Measurements from ENCODE around the gene DOK7. TPM values are rescaled to one million over a fixed set of nuclear protein-coding genes. Genes with fewer than 3 reads are reported as not detected.
A peak's percentile ranks its signal among the peaks of the same experiment; 100 is the strongest.

DOK7 gene
- total RNA-seq, 1 experiment from 2014 or later, result 0.26 TPM

DNA sequence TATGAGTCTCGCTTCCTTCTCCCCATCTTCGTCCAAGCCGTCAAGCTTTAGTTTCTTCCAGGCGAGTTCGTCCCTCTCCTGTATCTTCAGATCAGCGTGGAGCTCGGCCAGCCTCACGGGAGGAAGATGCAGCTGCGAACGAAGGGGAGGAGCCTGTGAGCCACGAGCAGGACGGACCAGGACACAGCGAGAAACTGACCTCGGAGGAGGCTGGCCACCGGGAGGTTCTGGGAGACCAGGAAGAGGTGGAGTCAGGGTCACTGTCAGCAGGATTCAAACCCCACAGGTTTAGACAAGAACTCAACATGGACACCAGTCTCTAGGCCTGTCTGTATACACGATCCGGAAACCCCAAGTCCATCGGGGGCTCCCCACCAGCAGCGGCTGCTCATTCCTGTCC is 61.8 kb downstream of the DOK7 start:
- Mint-ChIP-seq H3K4me3 (no peak overlapping the region), H3K36me3 (ENCODE audit: insufficient read depth in 1 of 3, low read depth in 3 of 3) (peaks cover 19 to 57% (median 50%) of the 10 kb centered on the region in 3 experiments), H3K27ac (peak overlapping the region in 1 of 3 experiments; percentile 44; a peak in 1 of 7 replicates), H3K27me3 (ENCODE audit: low read depth) (no peaks in the 10 kb centered on the region; the same call in 1 of the 2 replicates), H3K4me1 (peaks cover 0 to 12% of the 10 kb centered on the region in 2 experiments; a peak in 2 of 4 replicates), H3K9me3 (no peaks in the 10 kb centered on the region)
- no peak overlapping the region for H2BK5ac ChIP-seq (ENCODE audit: insufficient read length, low read length)
- WGBS (ENCODE audit: extremely low coverage, insufficient read length, low lambda C conversion rate), result no CpG with 5 or more reads among the region's 19 CpGs
- H3K18ac ChIP-seq (ENCODE audit: insufficient read length, low read depth, low read length), result no peak overlapping the region
- H2AK5ac ChIP-seq (ENCODE audit: insufficient read length, low read length), result no peak overlapping the region
- H3K4me2 ChIP-seq (ENCODE audit: insufficient read depth, insufficient read length, low read length), result no peak overlapping the region
- no peaks in the 10 kb centered on the region for H3K23me2 ChIP-seq (ENCODE audit: insufficient read length, low read depth, low read length, poor library complexity, severe bottlenecking)
- no peak overlapping the region for H2BK120ac ChIP-seq (ENCODE audit: low read depth, low read length, poor library complexity, severe bottlenecking)
- TF ChIP-seq, protein P1, sequence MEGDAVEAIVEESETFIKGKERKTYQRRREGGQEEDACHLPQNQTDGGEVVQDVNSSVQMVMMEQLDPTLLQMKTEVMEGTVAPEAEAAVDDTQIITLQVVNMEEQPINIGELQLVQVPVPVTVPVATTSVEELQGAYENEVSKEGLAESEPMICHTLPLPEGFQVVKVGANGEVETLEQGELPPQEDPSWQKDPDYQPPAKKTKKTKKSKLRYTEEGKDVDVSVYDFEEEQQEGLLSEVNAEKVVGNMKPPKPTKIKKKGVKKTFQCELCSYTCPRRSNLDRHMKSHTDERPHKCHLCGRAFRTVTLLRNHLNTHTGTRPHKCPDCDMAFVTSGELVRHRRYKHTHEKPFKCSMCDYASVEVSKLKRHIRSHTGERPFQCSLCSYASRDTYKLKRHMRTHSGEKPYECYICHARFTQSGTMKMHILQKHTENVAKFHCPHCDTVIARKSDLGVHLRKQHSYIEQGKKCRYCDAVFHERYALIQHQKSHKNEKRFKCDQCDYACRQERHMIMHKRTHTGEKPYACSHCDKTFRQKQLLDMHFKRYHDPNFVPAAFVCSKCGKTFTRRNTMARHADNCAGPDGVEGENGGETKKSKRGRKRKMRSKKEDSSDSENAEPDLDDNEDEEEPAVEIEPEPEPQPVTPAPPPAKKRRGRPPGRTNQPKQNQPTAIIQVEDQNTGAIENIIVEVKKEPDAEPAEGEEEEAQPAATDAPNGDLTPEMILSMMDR (conservative IDR thresholded peaks at IDR 0.05), result no peak
- H3K9ac ChIP-seq (ENCODE audit: extremely low read depth, insufficient read length, low read length), result no peak overlapping the region
- H3K79me1 ChIP-seq (ENCODE audit: insufficient read depth, low read depth, low read length, poor library complexity, severe bottlenecking), result peaks cover 4% of the 10 kb centered on the region
- H3K27me3 ChIP-seq (ENCODE audit: insufficient read depth, low read length), result no peaks in the 10 kb centered on the region
- H2AFZ ChIP-seq (ENCODE audit: low read length), result no peak overlapping the region
- H3K27ac ChIP-seq (ENCODE audit: insufficient read length, low read depth, low read length), result no peak overlapping the region
- H3K56ac ChIP-seq (ENCODE audit: insufficient read length, low read depth, low read length), result no peak overlapping the region
- no peak overlapping the region for H3T11ph ChIP-seq (ENCODE audit: low read length)
- H3K9me3 ChIP-seq (ENCODE audit: control insufficient read depth, low read depth, low read length), result no peaks in the 10 kb centered on the region
- no peak overlapping the region for H4K5ac ChIP-seq (ENCODE audit: insufficient read length, low read depth, low read length)
- H4K91ac ChIP-seq (ENCODE audit: insufficient read length, low read depth, low read length), result no peak overlapping the region
- no peak overlapping the region for H3K14ac ChIP-seq (ENCODE audit: insufficient read depth, low read length)
- no peak overlapping the region for H4K8ac ChIP-seq (replicated peaks; ENCODE audit: insufficient read length, low read depth, low read length)
- no peak overlapping the region for H2BK12ac ChIP-seq (ENCODE audit: insufficient read length, low read depth, low read length)
- no peaks in the 10 kb centered on the region for H3K4me1 ChIP-seq (ENCODE audit: insufficient read depth, low read length)
- no peak overlapping the region for H3K23ac ChIP-seq (ENCODE audit: insufficient read length, low read depth, low read length)
- H3K79me2 ChIP-seq (ENCODE audit: insufficient read depth, low read length), result peaks cover 2% of the 10 kb centered on the region; the same call in 1 of the 2 replicates
- no peaks in the 10 kb centered on the region for H4K20me1 ChIP-seq (ENCODE audit: control insufficient read depth, insufficient read depth, insufficient read length)
- DNase-seq, result no peak
- no peak overlapping the region for H2BK20ac ChIP-seq (ENCODE audit: low read depth, low read length, poor library complexity, severe bottlenecking)
- H2BK15ac ChIP-seq (ENCODE audit: low read depth, low read length), result no peak overlapping the region
- H3K4ac ChIP-seq (ENCODE audit: low read depth, low read length), result no peak overlapping the region

Data from H9 (cell line).